Stimulated activated CD4-positive, alpha-beta T cell treated with anti-CD3 and anti-CD28 coated beads, Interleukin-12 subunit alpha, Interleukin-12 subunit beta, amount 100 ng/mL, for 48 hours (primary cell): ENCODE results near the gene DIAPH2.
"Not testable (repeated sequence)": the region's sequence is repeated elsewhere in the genome, so short reads cannot be mapped to it uniquely, and the experiment has no call there.

Source experiments
- DNase-seq, 3 donors: peaks; one replicate each; pipeline ENCODE4 v3.0.0-alpha.2; 2020; ENCODE audit warnings: low read depth in 2 of 3, low spot score in 1 of 3

The DIAPH2 gene

GRCh38 chrX:96820935-96821334, 136.3 kb downstream of the DIAPH2 start:
- DNase-seq: no peak

GRCh38 chrX:96824166-96824565, 139.5 kb downstream of the DIAPH2 start:
- no peak for DNase-seq

DNA sequence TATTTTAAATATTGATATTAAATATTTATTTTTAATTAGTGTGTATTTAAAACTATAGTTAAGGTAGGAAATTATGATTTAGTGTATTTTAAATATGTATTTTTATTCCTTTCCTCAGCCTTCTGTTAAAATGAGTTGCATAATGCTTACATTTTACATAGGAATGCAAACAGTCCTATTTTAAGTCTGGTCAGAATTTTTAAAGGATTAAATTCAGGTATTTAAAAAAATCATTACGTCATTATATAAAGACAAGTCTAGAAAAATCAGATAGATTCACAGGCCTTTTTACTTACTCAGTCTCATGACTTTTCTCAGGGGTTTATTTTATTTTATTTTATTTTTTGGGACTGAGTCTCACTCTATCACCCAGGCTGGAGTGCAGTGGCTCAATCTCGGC, 148.7 kb downstream of the DIAPH2 start:
- no peak for DNase-seq

DNA sequence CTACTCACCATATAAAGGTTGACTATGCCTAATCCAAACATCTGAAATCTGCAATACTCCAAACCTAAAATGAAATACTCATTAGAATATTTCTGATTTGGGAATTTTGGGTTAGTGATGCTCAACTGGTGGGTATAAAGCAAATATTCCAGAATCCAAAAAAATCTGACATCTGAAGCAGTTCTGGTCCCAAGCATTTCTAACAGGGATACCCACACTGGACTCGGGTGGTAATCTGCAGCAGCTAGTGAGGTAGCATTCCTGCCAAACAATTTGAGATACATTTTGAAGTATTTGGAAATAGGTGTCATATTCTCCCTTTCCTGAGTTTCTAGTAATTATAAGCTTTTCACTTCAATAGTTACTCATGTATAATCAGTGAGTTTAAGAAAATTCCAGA, 149.5 kb downstream of the DIAPH2 start:
- DNase-seq: no peak

DNA sequence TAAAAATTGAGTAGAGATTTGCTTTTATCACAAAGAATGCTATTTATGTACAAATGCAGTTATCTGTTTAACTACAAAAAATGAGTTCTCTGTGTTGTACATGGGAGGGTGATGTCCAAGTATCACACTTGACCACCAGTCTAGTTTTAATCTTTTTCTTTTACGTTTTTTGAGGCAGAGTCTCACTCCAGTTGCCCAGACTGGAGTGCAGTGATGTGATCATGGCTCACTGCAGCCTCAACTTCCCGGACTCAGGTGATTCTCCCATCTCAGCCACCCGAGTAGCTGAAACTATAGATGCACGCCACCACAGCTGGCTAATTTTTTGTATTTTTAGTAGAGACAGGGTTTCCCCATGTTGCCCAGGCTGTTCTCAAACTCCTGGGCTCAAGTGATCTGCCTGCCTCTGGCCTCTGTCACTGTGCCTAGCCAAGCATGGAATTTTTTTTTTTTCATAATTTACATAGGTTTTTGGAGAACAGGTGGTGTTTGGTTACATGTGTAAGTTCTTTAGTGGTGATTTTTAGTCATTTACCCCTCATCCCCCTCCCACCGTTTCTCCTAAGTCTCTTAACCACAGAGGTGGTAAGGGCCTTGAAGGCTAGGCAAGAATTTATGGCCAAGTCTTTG, 151.1 kb downstream of the DIAPH2 start:
- no peak for DNase-seq

DNA sequence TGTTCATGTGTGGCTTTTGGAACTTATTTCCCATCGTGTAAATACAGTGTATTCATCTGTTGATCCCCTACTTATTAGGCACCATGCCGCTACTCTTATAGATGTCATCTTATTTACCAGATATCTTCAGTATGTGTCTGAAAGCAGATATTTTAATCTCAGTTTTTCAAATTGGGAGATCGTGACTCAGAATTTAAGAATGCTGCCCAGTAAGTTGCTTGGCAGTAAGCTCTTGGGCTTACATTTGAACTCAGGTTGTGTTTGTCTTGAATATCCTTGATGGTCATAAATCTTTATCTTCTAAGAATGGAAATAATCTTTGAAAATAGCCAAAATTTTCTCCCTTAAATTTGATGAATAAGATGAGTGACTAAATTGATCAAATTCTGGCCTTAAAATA, 153.2 kb downstream of the DIAPH2 start:
- DNase-seq: no peak

GRCh38 chrX:96838537-96838936, 153.9 kb downstream of the DIAPH2 start:
- no peak for DNase-seq

DNA sequence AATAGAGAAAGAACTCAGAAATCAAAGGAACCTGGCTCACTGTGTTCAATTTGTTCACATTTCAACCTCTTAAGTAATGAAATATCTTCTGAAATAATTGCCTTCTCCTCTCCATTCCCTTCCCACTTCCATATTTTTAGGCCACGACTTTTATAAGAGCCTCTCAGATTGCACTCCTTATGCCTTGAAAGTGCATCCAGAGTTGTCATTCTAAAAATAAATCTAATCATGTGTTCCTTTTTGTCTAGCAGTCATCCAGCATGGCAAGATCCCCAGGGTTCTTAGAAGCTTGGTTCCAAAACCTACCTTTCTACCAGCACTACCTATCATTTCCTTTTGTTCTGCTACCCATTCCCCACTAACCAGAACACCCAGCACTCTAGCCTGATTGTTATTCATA, 156.7 kb downstream of the DIAPH2 start:
- no peak for DNase-seq

DNA sequence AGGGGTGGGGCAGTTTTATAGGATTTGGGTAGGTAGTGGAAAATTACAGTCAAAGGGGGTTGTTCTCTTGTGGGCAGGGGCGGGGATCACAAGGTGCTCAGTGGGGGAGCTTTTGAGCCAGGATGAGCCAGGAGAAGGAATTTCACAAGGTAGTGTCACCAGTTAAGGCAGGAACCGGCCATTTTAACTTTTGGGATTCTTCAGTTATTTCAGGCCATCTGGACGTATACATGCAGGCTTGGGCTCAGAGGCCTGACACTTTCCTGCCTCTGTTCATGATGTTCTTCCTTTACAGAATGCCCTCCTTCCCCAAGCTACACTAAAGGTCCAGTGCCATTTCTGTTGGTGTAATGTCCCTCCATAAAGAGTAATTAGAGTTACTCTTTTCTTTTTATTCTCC, 157.2 kb downstream of the DIAPH2 start:
- DNase-seq: not testable (repeated sequence)

- no peak for DNase-seq
Observed at GRCh38 chrX:96843566-96843965, 158.9 kb downstream of the DIAPH2 start.

GRCh38 chrX:96846841-96847240, 162.2 kb downstream of the DIAPH2 start:
- no peak for DNase-seq

DNA sequence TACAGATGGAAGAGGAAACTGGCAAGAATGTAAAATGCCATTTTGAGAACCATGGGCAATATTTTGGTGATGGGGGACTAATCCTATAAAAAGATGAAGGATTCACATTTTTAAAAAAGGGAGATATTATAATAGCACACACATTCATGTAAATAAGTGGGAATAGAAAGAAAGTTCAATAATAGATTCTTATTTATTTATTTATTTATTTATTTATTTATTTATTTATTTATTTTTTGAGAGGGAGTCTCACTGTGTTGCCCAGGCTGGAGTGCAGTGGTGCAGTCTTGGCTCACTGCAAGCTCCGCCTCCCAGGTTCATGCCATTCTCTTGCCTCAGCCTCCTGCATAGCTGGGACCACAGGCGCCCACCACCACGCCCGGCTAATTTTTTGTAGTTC, 174.8 kb downstream of the DIAPH2 start:
- not testable (repeated sequence) for DNase-seq

GRCh38 chrX:96861218-96861617, 176.6 kb downstream of the DIAPH2 start:
- DNase-seq: no peak

- DNase-seq: no peak
Observed at GRCh38 chrX:96861661-96862060, 177.0 kb downstream of the DIAPH2 start.

DNA sequence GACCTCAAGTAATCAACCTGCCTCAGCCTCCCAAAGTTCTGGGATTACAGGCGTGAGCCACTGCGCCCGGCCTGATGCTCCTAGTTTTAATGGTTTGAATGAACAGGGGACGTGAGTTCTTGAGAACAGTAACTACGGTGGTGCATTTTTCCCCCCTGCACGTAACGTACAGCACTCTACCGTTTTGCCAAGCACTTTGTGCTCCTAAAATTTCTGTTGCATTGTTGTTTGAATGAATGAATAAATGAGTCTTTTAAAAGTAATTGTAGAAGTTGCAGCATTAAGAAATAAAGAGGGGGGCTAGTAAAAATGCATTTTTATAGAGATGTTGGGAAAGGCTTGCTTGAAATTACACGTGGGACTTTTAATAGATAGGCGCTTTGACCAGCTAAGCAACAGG, 199.0 kb downstream of the DIAPH2 start, which contains the start of gene RPA4:
TSS of gene RPA4 (plus strand) at position 301 of the 400 bp plus-strand sequence. CDS start 403 bp downstream, outside the sequence.
- no peak for DNase-seq

DNA sequence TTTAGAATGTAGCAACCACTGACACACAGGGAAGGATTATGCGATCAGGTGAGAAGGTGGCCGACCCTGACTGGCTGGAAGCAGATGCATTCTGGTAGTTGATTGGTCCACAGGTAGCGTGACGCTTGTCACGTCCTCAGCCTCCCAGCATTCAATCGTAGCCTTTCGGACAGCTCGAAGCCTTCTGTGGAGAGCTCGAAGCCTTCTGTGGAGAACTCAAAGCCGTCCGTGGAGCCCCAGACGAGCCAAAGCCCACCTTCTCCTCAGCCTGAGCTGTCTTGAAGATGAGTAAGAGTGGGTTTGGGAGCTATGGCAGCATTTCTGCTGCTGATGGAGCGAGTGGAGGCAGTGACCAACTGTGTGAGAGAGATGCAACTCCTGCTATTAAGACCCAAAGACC, 199.4 kb downstream of the DIAPH2 start:
- no peak for DNase-seq

DNA sequence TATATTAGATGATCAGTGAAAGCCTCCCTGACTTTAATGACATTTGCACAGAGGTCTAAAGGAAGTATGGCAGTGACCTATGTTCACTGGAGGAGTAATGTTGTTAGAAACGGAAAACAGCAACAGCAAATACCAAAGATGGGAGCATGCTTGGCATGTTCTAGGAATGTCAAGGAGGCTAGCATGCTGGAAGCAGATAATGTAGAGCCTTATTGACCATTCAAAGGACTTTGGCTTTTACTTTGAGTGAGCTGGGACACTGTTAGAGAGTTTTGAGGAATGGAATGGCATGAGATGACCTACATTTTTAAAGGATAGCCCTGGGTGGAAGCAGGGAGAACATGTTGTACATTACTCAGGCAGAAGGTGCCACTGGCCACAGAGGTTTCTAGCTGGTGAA, 205.1 kb downstream of the DIAPH2 start:
- DNase-seq: no peak

DNA sequence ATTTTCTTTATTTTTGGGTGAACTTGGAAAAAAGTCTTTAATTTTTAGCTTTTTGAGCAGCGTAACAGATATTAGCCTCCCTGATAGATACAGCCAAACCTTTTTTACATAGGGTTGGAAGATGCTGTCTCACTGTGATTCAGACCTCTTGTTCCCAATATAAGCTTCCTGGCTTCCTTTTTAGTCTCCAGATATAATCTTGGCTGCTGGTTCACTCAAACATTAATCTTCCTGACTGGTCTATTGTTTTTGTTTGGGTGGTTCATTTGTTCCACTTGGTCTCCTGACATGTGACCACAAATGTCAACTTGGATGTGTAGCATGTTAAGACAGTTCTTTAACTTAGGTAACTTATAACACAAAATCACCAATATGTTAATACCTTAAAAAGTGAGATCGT, 222.1 kb downstream of the DIAPH2 start:
- no peak for DNase-seq

GRCh38 chrX:96907516-96908272, 223.1 kb downstream of the DIAPH2 start:
- DNase-seq: no peak

DNA sequence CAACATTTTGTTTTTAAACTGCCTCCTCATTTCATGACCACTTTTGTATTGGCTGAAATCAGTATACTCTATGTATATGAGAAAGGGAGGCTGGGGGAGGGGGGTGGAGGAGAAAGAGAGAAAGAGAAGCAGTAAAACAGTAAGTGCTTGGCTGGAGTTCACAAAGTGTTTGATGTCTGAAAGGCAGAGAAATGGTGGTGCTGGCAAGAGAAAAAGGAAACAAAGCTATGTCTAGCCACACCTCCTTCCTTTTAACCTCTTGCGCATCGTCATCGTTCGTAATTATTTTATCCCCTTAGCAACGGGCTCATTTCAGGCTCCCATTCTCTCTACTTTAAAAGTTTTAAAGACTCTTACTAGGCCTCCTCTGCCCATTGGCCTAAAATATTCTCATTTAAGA, 224.6 kb downstream of the DIAPH2 start:
- no peak for DNase-seq

GRCh38 chrX:96918864-96919263, 234.2 kb downstream of the DIAPH2 start:
- no peak for DNase-seq

GRCh38 chrX:96919672-96920071, 235.0 kb downstream of the DIAPH2 start:
- DNase-seq: no peak

- no peak for DNase-seq
Observed at GRCh38 chrX:96924581-96924980, 239.9 kb downstream of the DIAPH2 start.
